Upper lobe of right lung (tissue), 1 donor: ENCODE data around the gene CRIP2. TPM values are rescaled to one million over a fixed set of nuclear protein-coding genes. Genes with fewer than 3 reads are reported as not detected.

Experiments used
- ATAC-seq: fragments of 200-7000 bp; cut with Tn5 transposase; one replicate; pipeline ENCODE4 v1.9.1; 2020; ENCODE audit warnings: mild to moderate bottlenecking, moderate library complexity
- DNase-seq: peaks from one replicate; pipeline ENCODE4 v3.0.0-alpha.2; 2020
- H3K27ac ChIP-seq: fragments of 200-600 bp; one replicate; pipeline ENCODE4 v1.8.0; 2022
- H3K27me3 ChIP-seq: fragments of 200-600 bp; one replicate; pipeline ENCODE4 v1.8.0; 2022; ENCODE audit warnings: mild to moderate bottlenecking
- H3K36me3 ChIP-seq: fragments of 200-600 bp; one replicate; pipeline ENCODE4 v1.8.0; 2022
- H3K4me1 ChIP-seq: fragments of 200-600 bp; one replicate; pipeline ENCODE4 v1.8.0; 2022
- H3K4me3 ChIP-seq: fragments of 200-600 bp; one replicate; pipeline ENCODE4 v1.8.0; 2022; ENCODE audit warnings: mild to moderate bottlenecking
- H3K9me3 ChIP-seq: fragments of 200-600 bp; one replicate; pipeline ENCODE4 v1.8.0; 2022
- CTCF ChIP-seq: fragments of 200-600 bp; IDR thresholded peaks from one replicate; pipeline ENCODE4 v1.8.0; 2022; ENCODE audit warnings: antibody characterized with exemption
- intact Hi-C: fragments of 100-400 bp; cut with DNase I; formaldehyde crosslinking; loops from one replicate; pipeline ENCODE4 v1.11.0; 2022
- total RNA-seq: library from RNA; stranded (reverse); fragmentation: NEBNext Ultra II Directional; extraction: Animal tissue kit (Norgen Biotek cat#: 25700); gene quantifications from one replicate; pipeline ENCODE4 v1.2.1, GENCODE V29; 2021
- donor health status: DM: no; HTN: yes; CAD: no; lungs with severe emphysema.

CRIP2 gene
- total RNA-seq, 1 donor from 2014 or later = 191 TPM

GRCh38 chr14:105460616-105461015 is 14.0 kb upstream of the CRIP2 start:
- Histone ChIP-seq H3K36me3 (peaks cover 58% of the 10 kb centered on the region), H3K4me3 (no peak overlapping the region), H3K27ac (no peak overlapping the region), H3K4me1 (no peaks in the 10 kb centered on the region), H3K9me3 (no peaks in the 10 kb centered on the region), H3K27me3 (no peaks in the 10 kb centered on the region)
- intact Hi-C loops = no loop called here
- TF ChIP-seq CTCF = no peak
- no peak for ATAC-seq
- no peak for DNase-seq

DNA sequence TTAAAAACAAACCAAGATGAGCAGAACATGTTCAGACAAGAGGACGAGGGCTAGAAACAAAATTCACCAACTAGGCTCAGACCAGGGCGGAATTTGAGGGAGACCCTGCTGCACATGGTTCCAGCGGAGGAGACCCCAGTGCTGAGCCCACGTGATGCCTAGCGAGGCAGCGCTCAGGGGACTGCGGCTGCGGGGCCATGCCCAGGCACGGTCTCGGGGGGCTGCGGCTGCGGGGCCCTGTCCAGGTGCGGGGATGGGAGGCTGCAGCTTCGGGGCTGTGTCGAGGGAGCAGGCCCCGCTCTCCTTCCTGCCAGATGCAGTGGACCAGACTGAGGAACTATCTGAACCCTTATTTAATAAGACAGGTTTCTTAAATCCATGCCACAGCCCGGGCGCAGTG is 12.7 kb upstream of the CRIP2 start:
- intact Hi-C loops = no loop called here
- Histone ChIP-seq H3K36me3 (peaks cover 48% of the 10 kb centered on the region), H3K9me3 (no peaks in the 10 kb centered on the region), H3K27ac (no peak overlapping the region), H3K4me3 (no peak overlapping the region), H3K27me3 (no peaks in the 10 kb centered on the region), H3K4me1 (no peaks in the 10 kb centered on the region)
- TF ChIP-seq CTCF = no peak
- ATAC-seq (no peak), DNase-seq (no peak)

GRCh38 chr14:105464501-105464900 is 10.1 kb upstream of the CRIP2 start:
- H3K4me1 ChIP-seq = no peaks in the 10 kb centered on the region
- H3K4me3 ChIP-seq = no peak overlapping the region
- no peaks in the 10 kb centered on the region for H3K9me3 ChIP-seq
- H3K27me3 ChIP-seq = no peaks in the 10 kb centered on the region
- H3K27ac ChIP-seq = no peak overlapping the region
- H3K36me3 ChIP-seq = peaks cover 43% of the 10 kb centered on the region
- intact Hi-C loops = no loop called here
- no peak for TF ChIP-seq CTCF
- ATAC-seq (no peak), DNase-seq (no peak)

- Histone ChIP-seq H3K27me3 (no peaks in the 10 kb centered on the region), H3K4me3 (no peak overlapping the region), H3K9me3 (no peaks in the 10 kb centered on the region), H3K27ac (no peak overlapping the region), H3K4me1 (no peaks in the 10 kb centered on the region), H3K36me3 (peaks cover 41% of the 10 kb centered on the region)
- peak; percentile 57 for ATAC-seq
- DNase-seq = no peak
- intact Hi-C loops = no loop called here
- no peak for TF ChIP-seq CTCF
These were observed 9.2 kb upstream of the CRIP2 start for GRCh38 chr14:105465209-105466031.

- no peaks in the 10 kb centered on the region for H3K27me3 ChIP-seq
- intact Hi-C loops = no loop called here
- H3K9me3 ChIP-seq = no peaks in the 10 kb centered on the region
- no peak overlapping the region for H3K27ac ChIP-seq
- TF ChIP-seq CTCF = no peak
- H3K4me3 ChIP-seq = no peak overlapping the region
- peaks cover 3% of the 10 kb centered on the region for H3K4me1 ChIP-seq
- peaks cover 29% of the 10 kb centered on the region for H3K36me3 ChIP-seq
- ATAC-seq (no peak), DNase-seq (no peak)
These were observed 7.9 kb upstream of the CRIP2 start for GRCh38 chr14:105466531-105467248.
